ENCODE measurements around the gene BLVRB. TPM values are rescaled to one million over a fixed set of nuclear protein-coding genes. Genes with fewer than 3 reads are reported as not detected.

BLVRB gene
- total RNA-seq, 4 donors from 2014 or later = 146 to 209 (median 164) TPM

DNA sequence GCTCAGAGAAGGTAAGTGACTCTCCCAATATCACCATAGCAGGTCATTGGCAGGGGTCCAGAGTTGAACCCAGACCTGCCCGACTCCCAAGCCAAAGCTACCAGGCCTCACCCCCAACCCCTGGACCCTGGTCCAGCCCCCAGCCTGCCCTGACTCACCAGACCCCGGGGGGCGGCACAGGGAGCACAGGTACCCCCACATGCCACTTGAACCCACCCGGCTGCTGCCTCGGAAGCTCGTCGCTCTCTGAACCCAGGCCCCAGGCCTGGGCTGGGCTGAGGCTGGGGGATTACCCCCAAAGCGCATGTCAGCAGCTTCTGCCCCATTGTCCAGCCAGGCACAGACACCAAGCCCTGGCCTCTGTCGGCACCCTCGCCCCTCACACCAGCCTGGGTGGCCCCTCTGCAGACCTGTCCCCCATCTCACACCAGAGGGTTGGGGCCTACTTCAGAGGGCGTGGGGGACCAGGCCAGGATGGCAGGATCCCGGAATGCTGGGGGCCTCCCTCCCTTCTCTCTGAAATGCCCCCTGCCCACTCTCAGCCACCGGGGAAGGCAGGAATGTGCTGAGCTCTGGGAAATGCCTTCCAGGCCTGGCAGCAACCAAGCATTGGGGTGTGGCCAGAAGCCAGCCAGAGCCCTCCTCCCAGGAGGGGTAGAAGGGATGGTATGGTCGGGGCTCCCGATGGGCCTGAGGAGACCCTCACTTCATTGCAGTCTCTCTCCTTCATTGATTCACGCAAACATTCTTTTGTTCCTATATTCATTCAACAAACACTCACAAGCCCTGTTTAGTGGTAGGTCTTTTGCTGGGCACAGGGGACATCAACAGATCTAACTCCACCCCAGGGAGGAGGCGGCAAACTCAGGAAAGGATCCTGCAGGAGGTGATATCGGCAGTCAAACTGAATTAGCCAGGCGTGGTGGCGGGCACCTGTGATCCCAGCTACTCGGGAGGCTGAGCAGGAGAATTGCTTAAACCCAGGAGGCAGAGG is 50.7 kb downstream of the BLVRB start:
- TF ChIP-seq POLR2A (IDR thresholded peaks at IDR 0.05) (no peak), EP300 (IDR thresholded peaks at IDR 0.05) (no peak), POLR2AphosphoS5 (IDR thresholded peaks at IDR 0.05) (no peak), CTCF (IDR thresholded peaks at IDR 0.05) (no peak)
- no peak overlapping the region for H3K27ac ChIP-seq
- H3K4me1 ChIP-seq = peaks cover 0 to 47% (median 19%) of the 10 kb centered on the region in 3 donors
- no peaks in the 10 kb centered on the region for H3K9me3 ChIP-seq
- no peak for ATAC-seq
- H3K36me3 ChIP-seq = no peaks in the 10 kb centered on the region
- no peak overlapping the region for H3K4me3 ChIP-seq
- WGBS, 2 donors (ENCODE audit: low coverage in 1 of 2) = 81% methylated on average over 13 of the region's 21 CpGs; no CpG with 5 or more reads in 1 of the 2 donors
- H3K27me3 ChIP-seq = no peaks in the 10 kb centered on the region

DNA sequence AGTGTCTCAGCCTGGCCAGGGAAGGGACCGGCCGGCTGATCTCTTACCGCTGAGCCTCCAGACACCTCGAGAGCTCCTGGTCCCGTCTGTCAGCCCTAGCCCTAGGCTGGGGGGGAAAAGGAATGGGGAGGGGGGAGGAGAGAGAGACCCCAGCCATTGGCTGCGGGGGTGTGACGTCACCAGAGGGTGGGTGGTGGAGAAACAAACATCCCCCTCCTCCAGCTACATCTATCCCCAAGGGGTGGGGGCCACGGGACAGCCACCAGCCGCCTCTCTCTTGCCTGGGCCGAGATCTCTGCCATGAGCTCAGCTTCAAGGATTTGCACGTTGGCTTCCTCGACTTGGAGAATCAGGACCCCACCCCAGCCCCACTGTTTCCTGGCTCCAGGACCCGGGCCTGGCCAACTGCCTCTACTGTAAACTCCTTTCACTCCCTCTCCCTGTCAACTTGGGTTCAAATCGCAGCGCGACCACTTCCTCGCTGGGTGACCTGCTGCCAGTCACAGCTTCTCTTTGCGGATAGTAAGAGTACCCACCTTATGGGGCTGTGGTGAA is 52.2 kb downstream of the BLVRB start, which contains the start of gene PRX:
PRX (minus strand) TSS at position 88 of the 555 bp plus-strand sequence. CDS start 5,446 bp downstream, outside the sequence.
- TF ChIP-seq POLR2A (IDR thresholded peaks at IDR 0.05) (no peak), EP300 (IDR thresholded peaks at IDR 0.05) (no peak), POLR2AphosphoS5 (IDR thresholded peaks at IDR 0.05) (no peak), CTCF (IDR thresholded peaks at IDR 0.05) (no peak)
- no peak within 1 kb of the TSS for H3K4me3 ChIP-seq
- WGBS, 2 donors (ENCODE audit: low coverage in 1 of 2) = 53% methylated on average over 7 of the region's 18 CpGs; no CpG with 5 or more reads in 1 of the 2 donors
- H3K27me3 ChIP-seq = no peaks in the 10 kb centered on the region
- H3K9me3 ChIP-seq = no peaks in the 10 kb centered on the region
- ATAC-seq = no peak
- H3K27ac ChIP-seq = peak within 1 kb of the TSS in 3 of 4 donors; percentile 69 to 75 (median 74)
- H3K4me1 ChIP-seq = peaks cover 0 to 45% (median 19%) of the 10 kb centered on the region in 3 donors
- H3K36me3 ChIP-seq = no peaks in the 10 kb centered on the region

DNA sequence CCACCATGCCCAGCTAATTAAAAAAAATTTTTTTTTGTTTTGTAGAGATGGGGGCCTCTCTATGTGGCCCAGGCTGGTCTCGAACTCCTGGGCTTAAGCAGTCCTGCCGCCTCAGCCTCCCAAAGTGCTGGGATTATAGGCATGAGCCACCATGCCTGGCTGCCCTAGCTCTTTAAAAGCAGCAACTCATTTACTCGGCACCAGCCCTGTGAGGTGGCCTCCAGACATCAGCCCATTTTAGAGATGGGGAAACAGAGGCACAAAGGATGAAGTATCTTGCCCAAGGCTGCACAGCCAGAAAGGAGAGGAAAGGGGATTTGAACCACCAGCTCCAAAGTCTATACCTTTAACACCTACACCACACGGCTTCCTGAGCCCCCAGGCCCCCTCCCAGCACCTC is 52.7 kb downstream of the BLVRB start:
- 75% methylated on average over 2 of the region's 4 CpGs; no CpG with 5 or more reads in 1 of the 2 donors for WGBS, 2 donors (ENCODE audit: low coverage in 1 of 2)

DNA sequence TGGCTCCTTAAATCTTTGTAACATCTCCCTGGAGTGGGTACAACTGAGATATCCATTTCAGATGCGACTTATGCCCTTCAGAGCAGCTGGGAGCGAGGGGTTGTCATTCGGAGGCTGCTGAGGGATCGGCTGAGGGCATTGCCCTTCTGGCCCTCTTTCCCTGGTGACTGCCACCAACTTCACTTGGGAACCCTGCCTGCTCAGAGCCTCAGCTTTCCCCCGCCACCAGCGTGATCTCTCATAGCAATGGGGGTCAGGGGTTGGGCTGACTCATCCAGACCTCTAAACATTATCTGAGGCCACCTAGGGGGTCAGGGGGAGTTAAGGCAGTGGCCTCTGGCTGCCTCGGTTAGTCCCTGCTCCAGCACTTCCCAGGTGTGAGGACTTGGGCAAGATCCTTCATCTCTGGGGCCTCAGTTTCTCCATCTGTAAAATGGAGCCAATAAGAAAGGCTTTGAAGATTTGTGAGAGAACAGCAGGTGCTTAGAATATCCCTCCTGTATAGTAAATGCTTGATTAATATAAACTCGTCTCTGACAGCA is 53.5 kb downstream of the BLVRB start:
- H3K4me1 ChIP-seq = peaks cover 0 to 37% (median 14%) of the 10 kb centered on the region in 3 donors
- WGBS, 2 donors (ENCODE audit: low coverage in 1 of 2) = no CpG with 5 or more reads among the region's 8 CpGs
- peak overlapping the region in 3 of 4 donors; percentile 69 to 75 (median 74) for H3K27ac ChIP-seq
- no peak for ATAC-seq
- no peaks in the 10 kb centered on the region for H3K36me3 ChIP-seq
- no peak overlapping the region for H3K4me3 ChIP-seq
- no peaks in the 10 kb centered on the region for H3K27me3 ChIP-seq
- TF ChIP-seq EP300 (IDR thresholded peaks at IDR 0.05) (no peak), POLR2AphosphoS5 (IDR thresholded peaks at IDR 0.05) (no peak), CTCF (IDR thresholded peaks at IDR 0.05) (no peak), POLR2A (IDR thresholded peaks at IDR 0.05) (no peak)
- H3K9me3 ChIP-seq = no peaks in the 10 kb centered on the region

More for the DNA sequence above, 52.7 kb downstream of the BLVRB start:
- no peak for TF ChIP-seq EP300 (IDR thresholded peaks at IDR 0.05)
- no peak for TF ChIP-seq POLR2AphosphoS5 (IDR thresholded peaks at IDR 0.05)
- no peak for TF ChIP-seq POLR2A (IDR thresholded peaks at IDR 0.05)
- TF ChIP-seq CTCF (IDR thresholded peaks at IDR 0.05) = no peak
- H3K27ac ChIP-seq = no peak overlapping the region
- H3K27me3 ChIP-seq = no peaks in the 10 kb centered on the region
- no peak for ATAC-seq
- H3K36me3 ChIP-seq = no peaks in the 10 kb centered on the region
- no peaks in the 10 kb centered on the region for H3K9me3 ChIP-seq
- peaks cover 0 to 45% (median 19%) of the 10 kb centered on the region in 3 donors for H3K4me1 ChIP-seq
- H3K4me3 ChIP-seq = no peak overlapping the region

Data from gastroesophageal sphincter (tissue), 4 donors.